GM18870 (cell line): Measurements from ENCODE around the gene CPLANE2.
"Not testable (repeated sequence)": the region's sequence is repeated elsewhere in the genome, so short reads cannot be mapped to it uniquely, and the experiment has no call there.

ENCODE experiments used
- ATAC-seq: cut with Tn5 transposase; IDR thresholded peaks from one replicate; pipeline ENCODE4 v1.9.1; 2021; ENCODE audit warnings: moderate library complexity; ENCODE audit not compliant: unreplicated experiment

CPLANE2 gene

GRCh38 chr1:16231331-16232315 lies 5.4 kb downstream of the CPLANE2 start:
- no peak for ATAC-seq

GRCh38 chr1:16230744-16231143 lies 6.2 kb downstream of the CPLANE2 start:
- no peak for ATAC-seq

GRCh38 chr1:16229976-16230740 lies 6.8 kb downstream of the CPLANE2 start:
- ATAC-seq, result no peak

- no peak for ATAC-seq
These were observed 10.3 kb downstream of the CPLANE2 start for GRCh38 chr1:16226490-16227179.

GRCh38 chr1:16226129-16226489 lies 10.9 kb downstream of the CPLANE2 start:
- ATAC-seq, result no peak

GRCh38 chr1:16224472-16224871 lies 12.5 kb downstream of the CPLANE2 start:
- no peak for ATAC-seq

GRCh38 chr1:16222716-16223115 lies 14.3 kb downstream of the CPLANE2 start:
- ATAC-seq, result not testable (repeated sequence)

GRCh38 chr1:16221499-16221898 lies 15.5 kb downstream of the CPLANE2 start:
- ATAC-seq, result no peak

GRCh38 chr1:16219968-16220500 lies 16.9 kb downstream of the CPLANE2 start:
- ATAC-seq, result no peak

GRCh38 chr1:16218674-16219071 lies 18.3 kb downstream of the CPLANE2 start:
- ATAC-seq, result no peak

GRCh38 chr1:16218014-16218673 lies 18.8 kb downstream of the CPLANE2 start:
- no peak for ATAC-seq

GRCh38 chr1:16217061-16217785 lies 19.8 kb downstream of the CPLANE2 start:
- ATAC-seq, result peak; percentile 41

- ATAC-seq, result no peak
These were observed 20.9 kb downstream of the CPLANE2 start for GRCh38 chr1:16215882-16216753.

GRCh38 chr1:16215240-16215639 lies 21.7 kb downstream of the CPLANE2 start:
- ATAC-seq, result not testable (repeated sequence)

- not testable (repeated sequence) for ATAC-seq
These were observed 23.4 kb downstream of the CPLANE2 start for GRCh38 chr1:16213544-16213943.

- ATAC-seq, result no peak
These were observed 24.0 kb downstream of the CPLANE2 start for GRCh38 chr1:16213013-16213412.

- no peak for ATAC-seq
These were observed 24.6 kb downstream of the CPLANE2 start, which contains the start of gene ARHGEF19 for GRCh38 chr1:16212251-16212961. Gene ARHGEF19, minus strand, starts transcription at chr1:16212652. Its CDS starts 3,598 bp downstream, at chr1:16209054.

GRCh38 chr1:16211824-16212223 lies 25.2 kb downstream of the CPLANE2 start:
- ATAC-seq, result no peak
